Measurements from ENCODE around the gene PTPRR.

PTPRR gene

GRCh38 chr12:70759161-70759918, 161.2 kb downstream of the PTPRR start:
- no peak for DNase-seq (ENCODE audit: low spot score in 2 of 2)
- Mint-ChIP-seq H3K27ac (ENCODE audit: low read depth) (no peak overlapping the region), H3K27me3 (peaks cover 21% of the 10 kb centered on the region), H3K4me1 (no peaks in the 10 kb centered on the region), H3K36me3 (ENCODE audit: insufficient read depth) (no peaks in the 10 kb centered on the region), H3K9me3 (peaks cover 5% of the 10 kb centered on the region), H3K4me3 (no peak overlapping the region)
- ATAC-seq (replicated peaks; ENCODE audit: extremely low read depth, poor library complexity, severe bottlenecking) = no peak

GRCh38 chr12:70758494-70758845, 162.1 kb downstream of the PTPRR start:
- Mint-ChIP-seq H3K27me3 (peaks cover 28% of the 10 kb centered on the region), H3K36me3 (ENCODE audit: insufficient read depth) (no peaks in the 10 kb centered on the region), H3K27ac (ENCODE audit: low read depth) (no peak overlapping the region), H3K4me1 (no peaks in the 10 kb centered on the region), H3K9me3 (peaks cover under 1% of the 10 kb centered on the region), H3K4me3 (no peak overlapping the region)
- DNase-seq (ENCODE audit: low spot score in 2 of 2) (no peak), ATAC-seq (replicated peaks; ENCODE audit: extremely low read depth, poor library complexity, severe bottlenecking) (no peak)

DNA sequence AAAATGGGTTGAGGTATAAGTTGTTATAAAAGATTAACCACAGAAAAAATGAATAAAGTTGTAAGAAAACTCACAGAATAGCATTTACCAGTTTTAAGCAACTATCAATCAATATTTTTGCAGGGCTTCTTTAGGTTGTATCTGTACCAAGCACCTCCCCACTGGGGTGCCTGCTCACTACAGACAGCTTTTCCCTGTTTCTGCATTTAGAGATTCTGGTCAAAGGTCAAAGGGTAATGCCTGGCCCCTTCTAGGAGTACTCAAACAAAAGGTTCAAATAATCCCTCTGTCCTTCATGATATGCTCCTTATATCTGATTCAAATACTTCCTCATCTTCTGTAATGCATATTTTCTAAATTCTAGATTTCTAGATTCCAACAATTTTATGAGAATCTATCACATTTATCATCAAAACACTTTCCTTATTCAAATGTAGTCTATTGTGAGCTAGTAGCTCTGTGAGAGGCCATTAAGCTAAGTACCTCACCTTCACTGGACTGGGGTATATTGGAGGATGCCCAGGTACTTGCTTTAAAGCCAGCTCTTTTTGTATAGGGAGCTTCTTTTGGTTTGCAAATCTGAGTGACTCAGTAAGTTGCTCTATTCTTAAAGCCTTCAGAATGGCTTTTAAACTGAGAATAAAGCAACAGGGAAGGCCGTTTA, 162.6 kb downstream of the PTPRR start:
- Mint-ChIP-seq H3K27me3 (peaks cover 31% of the 10 kb centered on the region), H3K4me3 (no peak overlapping the region), H3K9me3 (no peaks in the 10 kb centered on the region), H3K36me3 (ENCODE audit: insufficient read depth) (no peaks in the 10 kb centered on the region), H3K4me1 (no peaks in the 10 kb centered on the region), H3K27ac (ENCODE audit: low read depth) (no peak overlapping the region)
- no peak for ATAC-seq (replicated peaks; ENCODE audit: extremely low read depth, poor library complexity, severe bottlenecking)
- no peak for DNase-seq (ENCODE audit: low spot score in 2 of 2)

DNA sequence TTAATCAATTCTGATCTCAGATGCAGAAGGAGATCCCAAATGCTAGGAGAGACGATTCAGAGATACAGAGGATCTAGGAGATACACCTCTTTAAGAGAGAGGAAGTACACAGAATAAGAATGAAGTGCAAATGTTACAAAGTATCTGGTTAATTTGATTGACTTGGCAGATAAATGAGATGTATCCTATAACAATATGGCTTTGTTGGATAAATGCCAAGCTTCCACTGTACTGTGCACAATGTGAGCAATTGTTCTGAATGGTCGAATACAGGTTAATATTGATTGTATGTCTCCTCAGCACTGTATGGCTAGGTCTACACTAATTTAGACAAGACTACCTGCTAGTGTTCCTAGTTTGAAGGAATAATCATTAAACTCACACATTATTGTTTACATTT, 163.7 kb downstream of the PTPRR start:
- no peaks in the 10 kb centered on the region for H3K4me1 Mint-ChIP-seq
- no peaks in the 10 kb centered on the region for H3K36me3 Mint-ChIP-seq (ENCODE audit: insufficient read depth)
- no peak overlapping the region for H3K4me3 Mint-ChIP-seq
- H3K27ac Mint-ChIP-seq (ENCODE audit: low read depth) = no peak overlapping the region
- peaks cover 40% of the 10 kb centered on the region for H3K27me3 Mint-ChIP-seq
- DNase-seq (ENCODE audit: low spot score in 2 of 2) = no peak
- ATAC-seq (replicated peaks; ENCODE audit: extremely low read depth, poor library complexity, severe bottlenecking) = no peak
- H3K9me3 Mint-ChIP-seq = no peaks in the 10 kb centered on the region

DNA sequence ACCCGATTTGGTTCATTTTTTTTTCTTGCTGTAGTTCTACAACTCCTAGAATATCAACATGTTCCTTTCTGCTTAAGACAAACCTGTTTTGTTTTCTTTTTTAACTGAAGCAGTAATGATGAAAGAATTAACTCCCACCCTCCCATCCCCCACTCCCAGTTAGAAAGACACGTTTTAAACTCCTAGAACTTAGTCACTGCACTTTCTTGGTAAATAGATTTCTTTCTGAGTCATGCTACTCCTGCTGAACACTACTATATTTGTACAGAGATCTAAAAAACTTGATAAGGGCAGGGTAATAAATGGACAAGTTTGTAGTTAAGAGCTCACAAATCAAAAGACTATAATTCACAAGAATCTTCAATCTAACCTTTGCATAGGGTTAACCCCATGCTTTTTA, 164.4 kb downstream of the PTPRR start:
- Mint-ChIP-seq H3K9me3 (no peaks in the 10 kb centered on the region), H3K4me3 (no peak overlapping the region), H3K27ac (ENCODE audit: low read depth) (no peak overlapping the region), H3K27me3 (peaks cover 47% of the 10 kb centered on the region), H3K36me3 (ENCODE audit: insufficient read depth) (no peaks in the 10 kb centered on the region), H3K4me1 (no peaks in the 10 kb centered on the region)
- ATAC-seq (replicated peaks; ENCODE audit: extremely low read depth, poor library complexity, severe bottlenecking) (no peak), DNase-seq (ENCODE audit: low spot score in 2 of 2) (no peak)

GRCh38 chr12:70754330-70754741, 166.2 kb downstream of the PTPRR start:
- ATAC-seq (replicated peaks; ENCODE audit: extremely low read depth, poor library complexity, severe bottlenecking) = no peak

DNA sequence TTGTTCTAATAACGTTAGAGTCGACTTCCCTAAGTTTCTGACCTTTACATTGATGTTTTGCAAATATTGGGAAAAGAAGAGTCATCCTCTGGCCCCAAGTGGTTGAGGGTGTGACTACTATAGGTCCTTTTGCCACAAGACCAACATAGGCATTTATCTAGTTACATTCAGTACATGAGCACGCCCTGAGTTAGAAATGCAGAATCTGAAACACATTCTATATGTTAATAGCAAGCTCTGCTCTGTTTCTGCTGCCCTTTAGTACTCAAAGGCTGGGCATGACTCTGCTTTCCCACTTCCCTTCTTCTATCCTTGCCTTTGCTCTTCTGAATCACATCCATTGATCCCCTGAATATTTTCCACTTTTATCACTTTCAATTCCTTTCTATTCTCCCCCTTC, 168.2 kb downstream of the PTPRR start:
- Mint-ChIP-seq H3K4me3 (no peak overlapping the region), H3K9me3 (no peaks in the 10 kb centered on the region), H3K4me1 (no peaks in the 10 kb centered on the region), H3K36me3 (ENCODE audit: insufficient read depth) (no peaks in the 10 kb centered on the region), H3K27me3 (peaks cover 52% of the 10 kb centered on the region), H3K27ac (ENCODE audit: low read depth) (no peak overlapping the region)
- ATAC-seq (replicated peaks; ENCODE audit: extremely low read depth, poor library complexity, severe bottlenecking) (no peak), DNase-seq (ENCODE audit: low spot score in 2 of 2) (no peak)

More at GRCh38 chr12:70754330-70754741, 166.2 kb downstream of the PTPRR start:
- no peaks in the 10 kb centered on the region for H3K36me3 Mint-ChIP-seq (ENCODE audit: insufficient read depth)
- H3K9me3 Mint-ChIP-seq = no peaks in the 10 kb centered on the region
- H3K4me1 Mint-ChIP-seq = no peaks in the 10 kb centered on the region
- peaks cover 40% of the 10 kb centered on the region for H3K27me3 Mint-ChIP-seq
- DNase-seq (ENCODE audit: low spot score in 2 of 2) = no peak
- no peak overlapping the region for H3K4me3 Mint-ChIP-seq
- H3K27ac Mint-ChIP-seq (ENCODE audit: low read depth) = no peak overlapping the region

- Mint-ChIP-seq H3K4me3 (no peak overlapping the region), H3K9me3 (no peaks in the 10 kb centered on the region), H3K4me1 (no peaks in the 10 kb centered on the region), H3K27ac (ENCODE audit: low read depth) (no peak overlapping the region), H3K36me3 (ENCODE audit: insufficient read depth) (no peaks in the 10 kb centered on the region), H3K27me3 (peaks cover 51% of the 10 kb centered on the region)
- ATAC-seq (replicated peaks; ENCODE audit: extremely low read depth, poor library complexity, severe bottlenecking) (no peak), DNase-seq (ENCODE audit: low spot score in 2 of 2) (no peak)
Observed at GRCh38 chr12:70749931-70750330, 170.6 kb downstream of the PTPRR start.

GRCh38 chr12:70748809-70749208, 171.7 kb downstream of the PTPRR start:
- Mint-ChIP-seq H3K36me3 (ENCODE audit: insufficient read depth) (no peaks in the 10 kb centered on the region), H3K27me3 (peaks cover 40% of the 10 kb centered on the region), H3K4me1 (no peaks in the 10 kb centered on the region), H3K4me3 (no peak overlapping the region), H3K27ac (ENCODE audit: low read depth) (no peak overlapping the region), H3K9me3 (no peaks in the 10 kb centered on the region)
- ATAC-seq (replicated peaks; ENCODE audit: extremely low read depth, poor library complexity, severe bottlenecking) (no peak), DNase-seq (ENCODE audit: low spot score in 2 of 2) (no peak)

DNA sequence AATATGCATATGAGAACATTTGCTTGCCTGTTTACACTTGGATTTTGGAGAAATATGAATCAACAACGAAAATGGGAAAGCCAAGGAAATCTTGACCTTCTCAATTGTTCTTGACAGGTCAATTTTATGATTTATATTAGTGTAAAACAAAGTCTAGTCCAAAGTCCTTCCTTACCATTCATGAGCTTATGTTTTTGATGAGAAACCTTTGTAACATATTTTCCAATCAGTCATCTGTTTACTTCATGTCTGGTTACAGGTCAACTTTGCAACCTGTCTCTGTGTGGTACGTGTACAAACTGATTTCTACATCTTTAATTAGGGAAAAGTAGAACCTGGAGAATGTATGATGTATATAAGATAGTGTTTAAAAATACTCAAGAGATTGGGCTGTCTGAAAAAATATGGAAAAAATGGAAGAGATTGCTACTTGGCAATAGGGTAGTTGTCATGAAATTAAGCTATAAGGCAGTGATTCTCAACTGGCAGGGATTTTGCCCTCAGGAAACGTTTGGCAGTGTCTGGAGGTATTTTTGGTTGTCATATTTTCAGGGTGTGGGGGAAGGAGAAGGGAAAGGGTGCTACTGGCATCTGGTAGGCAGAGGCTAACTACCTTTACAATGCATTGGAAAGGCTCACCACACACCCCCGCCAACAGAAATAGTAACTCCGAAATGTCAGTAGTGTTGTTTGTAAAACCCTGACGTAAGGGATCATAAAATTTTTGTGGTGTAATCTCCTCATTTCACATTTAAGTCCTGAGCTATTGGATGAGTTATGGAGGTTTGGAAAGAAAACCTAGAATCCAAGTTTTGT, 172.9 kb downstream of the PTPRR start:
- peaks cover 32% of the 10 kb centered on the region for H3K27me3 Mint-ChIP-seq
- DNase-seq (ENCODE audit: low spot score in 2 of 2) (no peak), ATAC-seq (replicated peaks; ENCODE audit: extremely low read depth, poor library complexity, severe bottlenecking) (no peak)
- H3K9me3 Mint-ChIP-seq = no peaks in the 10 kb centered on the region
- no peaks in the 10 kb centered on the region for H3K4me1 Mint-ChIP-seq
- no peaks in the 10 kb centered on the region for H3K36me3 Mint-ChIP-seq (ENCODE audit: insufficient read depth)
- H3K4me3 Mint-ChIP-seq = no peak overlapping the region
- no peak overlapping the region for H3K27ac Mint-ChIP-seq (ENCODE audit: low read depth)

DNA sequence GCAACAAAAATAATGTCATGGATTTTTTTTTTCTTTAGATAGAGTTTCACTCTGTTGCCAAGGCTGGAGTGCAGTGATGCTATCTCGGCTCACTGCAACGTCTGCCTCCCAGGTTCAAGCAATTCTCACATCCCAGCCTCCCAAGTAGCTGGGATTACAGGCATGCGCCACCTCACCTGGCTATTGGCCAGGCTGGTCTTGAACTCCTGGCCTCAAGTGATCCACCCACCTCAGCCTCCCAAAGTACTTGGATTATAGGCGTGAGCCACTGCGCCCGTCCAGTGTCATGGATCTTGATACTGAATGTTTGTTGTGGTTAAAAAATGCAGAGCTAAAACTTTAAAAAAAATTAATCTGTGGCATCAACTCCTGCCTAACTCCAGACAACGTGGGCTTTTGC, 175.5 kb downstream of the PTPRR start:
- no peak overlapping the region for H3K27ac Mint-ChIP-seq (ENCODE audit: low read depth)
- H3K27me3 Mint-ChIP-seq = peaks cover 25% of the 10 kb centered on the region
- no peak overlapping the region for H3K4me3 Mint-ChIP-seq
- H3K9me3 Mint-ChIP-seq = no peaks in the 10 kb centered on the region
- H3K4me1 Mint-ChIP-seq = no peaks in the 10 kb centered on the region
- peaks cover 2% of the 10 kb centered on the region for H3K36me3 Mint-ChIP-seq (ENCODE audit: insufficient read depth)
- ATAC-seq (replicated peaks; ENCODE audit: extremely low read depth, poor library complexity, severe bottlenecking) (no peak), DNase-seq (ENCODE audit: low spot score in 2 of 2) (no peak)

DNA sequence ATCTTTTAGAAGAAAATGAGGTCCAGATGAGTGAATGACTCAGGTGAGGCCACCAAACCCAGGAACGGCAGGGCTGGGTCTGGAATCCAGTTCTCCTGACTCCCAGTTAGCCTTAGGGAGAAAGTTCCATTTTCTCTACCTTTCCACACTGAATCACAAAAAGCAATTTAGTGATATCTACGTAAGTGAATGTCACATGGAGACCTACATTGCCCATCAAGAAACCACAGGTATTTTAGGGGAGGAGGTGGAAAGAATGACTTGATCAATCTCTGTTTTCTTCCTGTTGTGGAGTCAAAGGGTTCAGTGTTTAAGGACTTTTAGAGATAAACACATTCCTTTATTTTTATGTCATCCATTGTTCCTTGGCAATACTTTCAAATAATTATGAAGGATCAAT, 176.4 kb downstream of the PTPRR start:
- Mint-ChIP-seq H3K27ac (ENCODE audit: low read depth) (no peak overlapping the region), H3K4me3 (no peak overlapping the region), H3K36me3 (ENCODE audit: insufficient read depth) (peaks cover 2% of the 10 kb centered on the region), H3K9me3 (no peaks in the 10 kb centered on the region), H3K27me3 (peaks cover 33% of the 10 kb centered on the region), H3K4me1 (no peaks in the 10 kb centered on the region)
- no peak for ATAC-seq (replicated peaks; ENCODE audit: extremely low read depth, poor library complexity, severe bottlenecking)
- DNase-seq (ENCODE audit: low spot score in 2 of 2) = no peak

- peaks cover 4% of the 10 kb centered on the region for H3K36me3 Mint-ChIP-seq (ENCODE audit: insufficient read depth)
Observed at GRCh38 chr12:70741256-70741655, 179.3 kb downstream of the PTPRR start.

More at GRCh38 chr12:70741256-70741655, 179.3 kb downstream of the PTPRR start:
- peaks cover 32% of the 10 kb centered on the region for H3K27me3 Mint-ChIP-seq
- DNase-seq (ENCODE audit: low spot score in 2 of 2) = no peak
- no peak overlapping the region for H3K4me3 Mint-ChIP-seq
- H3K9me3 Mint-ChIP-seq = no peaks in the 10 kb centered on the region
- H3K4me1 Mint-ChIP-seq = no peaks in the 10 kb centered on the region
- no peak overlapping the region for H3K27ac Mint-ChIP-seq (ENCODE audit: low read depth)
- ATAC-seq (replicated peaks; ENCODE audit: extremely low read depth, poor library complexity, severe bottlenecking) = no peak

Measured in central memory CD8-positive, alpha-beta T cell (primary cell).